ENCODE data around the gene SLC6A7.

Gene SLC6A7

DNA sequence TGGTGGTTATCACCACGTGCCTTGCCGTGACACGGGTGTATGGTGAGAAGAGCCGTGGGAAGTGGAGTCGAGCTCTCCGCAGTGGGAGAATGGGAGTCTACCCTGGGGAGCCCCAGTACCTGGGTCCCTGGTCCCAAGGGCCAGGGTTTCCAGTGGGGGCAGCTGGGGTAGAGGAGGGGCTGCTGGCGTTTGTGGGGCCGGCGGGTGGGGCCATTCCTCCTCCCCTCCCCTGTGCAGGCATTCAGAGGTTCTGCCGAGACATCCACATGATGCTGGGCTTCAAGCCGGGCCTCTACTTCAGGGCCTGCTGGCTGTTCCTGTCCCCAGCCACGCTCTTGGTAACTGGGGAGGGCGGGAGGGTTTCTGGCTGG, 14.7 kb downstream of the SLC6A7 start:
- TF ChIP-seq, protein P1, sequence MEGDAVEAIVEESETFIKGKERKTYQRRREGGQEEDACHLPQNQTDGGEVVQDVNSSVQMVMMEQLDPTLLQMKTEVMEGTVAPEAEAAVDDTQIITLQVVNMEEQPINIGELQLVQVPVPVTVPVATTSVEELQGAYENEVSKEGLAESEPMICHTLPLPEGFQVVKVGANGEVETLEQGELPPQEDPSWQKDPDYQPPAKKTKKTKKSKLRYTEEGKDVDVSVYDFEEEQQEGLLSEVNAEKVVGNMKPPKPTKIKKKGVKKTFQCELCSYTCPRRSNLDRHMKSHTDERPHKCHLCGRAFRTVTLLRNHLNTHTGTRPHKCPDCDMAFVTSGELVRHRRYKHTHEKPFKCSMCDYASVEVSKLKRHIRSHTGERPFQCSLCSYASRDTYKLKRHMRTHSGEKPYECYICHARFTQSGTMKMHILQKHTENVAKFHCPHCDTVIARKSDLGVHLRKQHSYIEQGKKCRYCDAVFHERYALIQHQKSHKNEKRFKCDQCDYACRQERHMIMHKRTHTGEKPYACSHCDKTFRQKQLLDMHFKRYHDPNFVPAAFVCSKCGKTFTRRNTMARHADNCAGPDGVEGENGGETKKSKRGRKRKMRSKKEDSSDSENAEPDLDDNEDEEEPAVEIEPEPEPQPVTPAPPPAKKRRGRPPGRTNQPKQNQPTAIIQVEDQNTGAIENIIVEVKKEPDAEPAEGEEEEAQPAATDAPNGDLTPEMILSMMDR (conservative IDR thresholded peaks at IDR 0.05; ENCODE audit: low read depth, low read length), result no peak
- Histone ChIP-seq H3K27ac (no peak overlapping the region), H3K27me3 (ENCODE audit: insufficient read depth, low read depth) (no peaks in the 10 kb centered on the region), H3K9ac (no peak overlapping the region), H3K4me2 (no peak overlapping the region), H3K79me2 (ENCODE audit: insufficient read depth, low read depth) (no peaks in the 10 kb centered on the region), H4K20me1 (ENCODE audit: insufficient read depth) (no peaks in the 10 kb centered on the region), H2AFZ (ENCODE audit: low read depth) (no peak overlapping the region), H3K4me1 (ENCODE audit: low read depth, poor library complexity, severe bottlenecking) (no peaks in the 10 kb centered on the region), H3K36me3 (ENCODE audit: insufficient read depth) (no peaks in the 10 kb centered on the region), H3K4me3 (IDR thresholded peaks at IDR 0.05; ENCODE audit: insufficient read depth, low read depth, low read length) (no peak overlapping the region)

DNA sequence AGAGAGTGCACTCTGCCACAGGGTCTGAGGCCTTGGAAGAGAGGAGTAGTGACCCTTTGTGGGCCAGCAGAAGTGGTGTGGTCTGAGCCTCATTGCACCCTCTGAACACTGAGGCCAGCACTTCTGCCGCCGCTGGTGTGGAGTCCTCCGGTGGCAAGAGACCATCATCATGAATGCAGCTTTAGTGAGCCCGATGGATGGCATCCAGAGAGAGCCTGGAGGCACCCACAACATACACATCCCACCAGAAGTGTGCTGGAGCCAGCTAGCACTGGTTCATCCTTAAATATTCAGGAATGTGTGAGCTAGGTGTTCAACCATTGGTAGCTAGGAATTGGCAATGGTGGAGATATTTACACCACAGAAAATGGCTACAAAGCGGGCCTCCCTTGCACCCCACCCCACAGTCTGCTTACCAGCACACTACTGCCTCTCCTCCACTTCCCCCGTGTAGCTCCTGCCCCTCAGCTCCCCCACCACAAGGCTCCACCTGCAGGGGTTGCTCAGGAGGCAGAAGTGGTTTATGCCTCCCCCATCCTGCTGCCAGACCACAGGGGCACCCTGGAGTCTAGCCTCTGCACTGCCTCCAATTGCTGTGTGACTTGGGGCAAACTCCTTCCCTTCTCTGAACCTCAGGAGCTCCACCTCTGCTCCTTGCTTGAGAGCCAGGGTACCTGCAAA, 16.4 kb downstream of the SLC6A7 start:
- Histone ChIP-seq H2AFZ (ENCODE audit: low read depth) (no peak overlapping the region), H3K4me2 (no peak overlapping the region), H3K27me3 (ENCODE audit: insufficient read depth, low read depth) (no peaks in the 10 kb centered on the region), H3K27ac (no peak overlapping the region), H3K79me2 (ENCODE audit: insufficient read depth, low read depth) (no peaks in the 10 kb centered on the region), H3K4me3 (IDR thresholded peaks at IDR 0.05; ENCODE audit: insufficient read depth, low read depth, low read length) (no peak overlapping the region), H3K4me1 (ENCODE audit: low read depth, poor library complexity, severe bottlenecking) (no peaks in the 10 kb centered on the region), H3K36me3 (ENCODE audit: insufficient read depth) (no peaks in the 10 kb centered on the region), H3K9ac (no peak overlapping the region), H4K20me1 (ENCODE audit: insufficient read depth) (no peaks in the 10 kb centered on the region)
- TF ChIP-seq, protein P1 (conservative IDR thresholded peaks at IDR 0.05; ENCODE audit: low read depth, low read length), result no peak

DNA sequence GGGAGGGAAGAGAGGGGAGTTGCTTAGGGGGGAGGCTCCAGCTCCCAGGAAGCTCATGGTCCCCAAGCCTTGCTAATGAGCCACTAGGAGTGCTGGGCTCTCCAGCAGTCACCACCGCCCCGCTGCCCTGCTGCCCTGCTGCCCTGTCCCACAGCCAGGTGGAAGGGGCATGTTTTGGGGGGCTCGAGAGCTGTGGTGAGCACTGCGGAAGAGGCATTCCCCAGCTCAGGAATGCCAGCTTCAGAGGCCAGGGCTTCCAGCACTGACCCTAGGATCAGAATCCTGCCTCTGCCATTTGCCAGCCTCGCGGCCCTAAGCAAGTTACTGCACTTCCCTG, 16.9 kb downstream of the SLC6A7 start:
- no peaks in the 10 kb centered on the region for H3K27me3 ChIP-seq (ENCODE audit: insufficient read depth, low read depth)
- H4K20me1 ChIP-seq (ENCODE audit: insufficient read depth), result no peaks in the 10 kb centered on the region
- TF ChIP-seq, protein P1 (conservative IDR thresholded peaks at IDR 0.05; ENCODE audit: low read depth, low read length), result no peak
- H3K9ac ChIP-seq, result no peak overlapping the region
- no peak overlapping the region for H3K27ac ChIP-seq
- no peaks in the 10 kb centered on the region for H3K79me2 ChIP-seq (ENCODE audit: insufficient read depth, low read depth)
- H3K36me3 ChIP-seq (ENCODE audit: insufficient read depth), result no peaks in the 10 kb centered on the region
- no peak overlapping the region for H2AFZ ChIP-seq (ENCODE audit: low read depth)
- no peak overlapping the region for H3K4me2 ChIP-seq
- no peaks in the 10 kb centered on the region for H3K4me1 ChIP-seq (ENCODE audit: low read depth, poor library complexity, severe bottlenecking)
- no peak overlapping the region for H3K4me3 ChIP-seq (IDR thresholded peaks at IDR 0.05; ENCODE audit: insufficient read depth, low read depth, low read length)

DNA sequence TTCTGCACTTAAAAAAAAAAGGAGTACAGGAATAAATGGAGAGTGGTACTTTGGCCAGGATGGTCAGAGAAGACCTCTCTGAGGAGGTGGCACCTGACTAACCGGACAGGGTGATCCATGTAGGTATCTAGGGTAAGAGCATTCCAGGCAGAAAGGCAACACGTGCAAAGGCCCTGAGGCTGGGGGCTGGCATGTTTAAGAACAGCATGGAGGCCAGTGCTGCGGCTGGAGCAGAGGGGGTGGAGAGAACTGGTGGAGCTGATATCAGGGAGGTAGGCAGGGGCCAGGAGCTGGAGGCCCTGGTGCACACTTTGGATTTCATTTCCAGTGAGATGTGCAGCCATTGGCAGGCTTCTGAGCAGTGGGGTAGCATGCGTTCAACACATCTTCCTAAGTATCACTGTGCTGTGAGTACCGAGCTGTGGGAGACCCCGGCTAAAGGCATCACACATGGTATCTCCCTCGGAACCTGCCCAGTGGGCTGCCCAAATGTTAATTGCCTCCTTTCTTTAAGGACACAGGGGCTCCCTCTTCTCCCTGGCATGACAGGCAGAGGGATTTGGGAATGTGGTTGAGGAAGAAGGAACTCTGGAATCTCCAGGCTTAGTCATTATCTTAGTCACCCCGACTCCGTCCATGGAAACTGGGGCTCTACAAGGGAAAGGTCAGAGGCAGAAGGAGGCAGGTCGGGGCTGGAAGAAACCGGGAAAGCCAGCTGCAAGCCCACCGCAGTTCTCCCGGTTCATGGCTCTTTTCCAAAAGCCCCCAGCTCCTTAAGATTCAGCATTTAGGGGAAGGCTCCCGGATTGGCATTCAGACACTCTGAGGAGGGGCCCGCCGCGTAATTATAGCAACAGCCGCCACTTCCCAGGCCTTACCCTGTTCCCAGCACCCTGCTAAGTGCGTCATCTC, 18.6 kb downstream of the SLC6A7 start:
- no peaks in the 10 kb centered on the region for H3K36me3 ChIP-seq (ENCODE audit: insufficient read depth)
- no peak overlapping the region for H3K4me2 ChIP-seq
- no peak overlapping the region for H3K4me3 ChIP-seq (IDR thresholded peaks at IDR 0.05; ENCODE audit: insufficient read depth, low read depth, low read length)
- no peaks in the 10 kb centered on the region for H4K20me1 ChIP-seq (ENCODE audit: insufficient read depth)
- no peaks in the 10 kb centered on the region for H3K79me2 ChIP-seq (ENCODE audit: insufficient read depth, low read depth)
- no peaks in the 10 kb centered on the region for H3K27me3 ChIP-seq (ENCODE audit: insufficient read depth, low read depth)
- H2AFZ ChIP-seq (ENCODE audit: low read depth), result no peak overlapping the region
- no peak overlapping the region for H3K9ac ChIP-seq
- H3K4me1 ChIP-seq (ENCODE audit: low read depth, poor library complexity, severe bottlenecking), result no peaks in the 10 kb centered on the region
- TF ChIP-seq, protein P1 (conservative IDR thresholded peaks at IDR 0.05; ENCODE audit: low read depth, low read length), result no peak
- no peak overlapping the region for H3K27ac ChIP-seq
